Ovary (tissue), 3 donors: ENCODE data around the gene CPZ.

ENCODE experiments used
- CTCF ChIP-seq, 3 donors: fragments of 450-650 bp in 2 of 3; fragments of 200-600 bp in 1 of 3; IDR thresholded peaks; one replicate each; pipeline versions ENCODE4 v1.5.1 to v1.8.0; 2016 to 2022; ENCODE audit warnings: antibody characterized with exemption in 3 of 3, mild to moderate bottlenecking in 1 of 3
- EP300 ChIP-seq: sonication (generic); formaldehyde crosslinking; IDR thresholded peaks from one replicate; pipeline ENCODE4 v1.6.1; 2017; ENCODE audit warnings: antibody characterized with exemption
- POLR2A ChIP-seq: fragments of 450-650 bp; IDR thresholded peaks from one replicate; pipeline ENCODE4 v1.6.1; 2017; ENCODE audit warnings: antibody characterized with exemption, mild to moderate bottlenecking, moderate library complexity
- donor health status: DM: no; HTN: no; CAD: no.

GRCh38 chr4:8583655-8584025, 8.9 kb upstream of the CPZ start:
- TF ChIP-seq POLR2A (no peak), CTCF (IDR thresholded peaks at IDR 0.05) (no peak), EP300 (no peak)
